H7 (cell line): Measurements from ENCODE around the gene PNLIPRP3. TPM values are rescaled to one million over a fixed set of nuclear protein-coding genes. Genes with fewer than 3 reads are reported as not detected.

Source experiments
- DNase-seq: peaks from one replicate; pipeline ENCODE4 v3.0.0; 2012
- H3K27me3 ChIP-seq: 2 replicates; pipeline ENCODE4 v1.6.0; 2011; ENCODE audit warnings: mild to moderate bottlenecking, low read length; ENCODE audit not compliant: control insufficient read depth, insufficient read depth
- H3K36me3 ChIP-seq: replicated peaks from 2 replicates; pipeline ENCODE4 v1.5.1; 2011; ENCODE audit warnings: low read length; ENCODE audit not compliant: control insufficient read depth, insufficient read depth
- H3K4me3 ChIP-seq: 2 replicates; pipeline ENCODE4 v1.5.1; 2011; ENCODE audit warnings: low read depth, mild to moderate bottlenecking, control low read depth, low read length, moderate library complexity; ENCODE audit not compliant: insufficient read depth
- total RNA-seq: library from RNA; depleted of rRNA; stranded (reverse); fragments of >200 nt; shearing (Covaris generic); gene quantifications from 2 replicates; pipeline ENCODE4 v1.2.3, GENCODE V29; 2014

PNLIPRP3 gene
- total RNA-seq, 1 experiment from 2014 or later = not detected

DNA sequence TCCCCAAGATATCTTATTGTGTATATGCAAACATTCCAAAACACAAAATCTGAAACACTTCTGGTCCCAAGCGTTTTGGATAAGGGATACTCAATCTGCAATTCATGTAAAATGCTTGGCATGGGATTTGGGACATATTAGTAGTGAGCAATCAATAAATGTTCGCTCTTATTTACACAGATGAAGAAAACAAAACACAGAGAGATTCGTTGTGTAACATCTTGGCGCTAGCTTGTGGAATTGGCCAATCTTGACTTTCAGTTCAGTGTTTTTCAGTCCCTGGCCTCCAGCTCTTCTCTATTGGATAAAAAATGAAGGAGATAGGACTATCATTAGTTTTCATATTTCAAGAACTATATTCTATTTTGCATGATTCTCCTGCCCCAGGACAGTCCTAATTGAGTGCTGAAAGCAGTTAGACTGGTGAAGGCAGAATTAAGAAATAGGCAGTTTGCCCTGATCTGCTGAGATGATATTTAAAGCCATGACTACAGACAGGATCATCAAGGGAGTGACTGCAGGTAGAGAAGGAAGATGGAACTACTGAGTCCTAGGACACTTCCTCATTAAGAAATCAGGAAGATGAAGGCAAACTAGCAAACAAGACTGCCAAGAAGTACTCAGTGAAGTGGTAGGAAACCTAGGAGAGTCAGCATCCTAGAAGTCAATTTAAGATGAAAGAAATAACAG lies 1.8 kb downstream of the PNLIPRP3 start:
- no peaks in the 10 kb centered on the region for H3K27me3 ChIP-seq
- no peak overlapping the region for H3K4me3 ChIP-seq
- DNase-seq = no peak
- H3K36me3 ChIP-seq = no peaks in the 10 kb centered on the region

DNA sequence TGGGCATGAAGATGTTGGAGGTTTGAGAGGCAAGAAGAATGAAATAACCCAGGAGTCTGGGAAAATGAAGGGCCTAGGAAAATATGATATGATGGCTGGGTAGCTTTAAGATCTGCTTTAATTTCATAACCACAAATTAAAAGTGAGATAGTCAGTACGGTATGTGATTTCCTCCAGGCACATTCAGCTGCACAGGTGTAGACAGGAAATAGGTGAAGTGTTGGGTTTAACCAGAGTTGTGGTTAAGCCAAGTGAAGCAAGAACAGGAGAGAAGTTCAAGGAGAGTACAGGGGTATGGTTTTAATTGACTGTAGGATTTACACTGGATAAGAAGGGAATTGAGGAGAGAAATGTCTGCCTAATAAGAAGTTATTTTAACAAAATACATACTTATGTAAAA lies 2.6 kb downstream of the PNLIPRP3 start:
- H3K36me3 ChIP-seq = no peaks in the 10 kb centered on the region
- DNase-seq = no peak

DNA sequence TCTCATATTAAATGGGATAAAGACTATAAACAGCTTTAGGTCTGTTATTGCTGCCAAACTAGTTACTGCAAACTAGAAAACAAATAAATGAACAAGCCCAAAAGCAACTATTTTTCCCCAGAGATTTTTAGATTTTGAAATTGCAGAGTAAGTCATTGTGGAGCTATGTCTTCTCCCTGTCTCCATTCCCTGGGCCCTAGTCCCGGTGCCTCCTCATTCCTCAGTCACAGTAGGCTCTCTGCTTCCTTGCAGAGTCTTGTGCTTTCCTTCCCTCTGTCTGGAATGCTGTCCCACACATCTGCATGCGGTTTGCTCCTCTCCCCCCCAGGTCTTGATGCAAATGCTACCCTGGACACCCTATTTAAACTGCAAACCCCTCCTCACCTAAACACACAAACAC lies 4.0 kb downstream of the PNLIPRP3 start:
- no peaks in the 10 kb centered on the region for H3K27me3 ChIP-seq
- H3K4me3 ChIP-seq = no peak overlapping the region
- no peak for DNase-seq
- no peaks in the 10 kb centered on the region for H3K36me3 ChIP-seq

More for the DNA sequence above, 2.6 kb downstream of the PNLIPRP3 start:
- no peak overlapping the region for H3K4me3 ChIP-seq
- no peaks in the 10 kb centered on the region for H3K27me3 ChIP-seq

DNA sequence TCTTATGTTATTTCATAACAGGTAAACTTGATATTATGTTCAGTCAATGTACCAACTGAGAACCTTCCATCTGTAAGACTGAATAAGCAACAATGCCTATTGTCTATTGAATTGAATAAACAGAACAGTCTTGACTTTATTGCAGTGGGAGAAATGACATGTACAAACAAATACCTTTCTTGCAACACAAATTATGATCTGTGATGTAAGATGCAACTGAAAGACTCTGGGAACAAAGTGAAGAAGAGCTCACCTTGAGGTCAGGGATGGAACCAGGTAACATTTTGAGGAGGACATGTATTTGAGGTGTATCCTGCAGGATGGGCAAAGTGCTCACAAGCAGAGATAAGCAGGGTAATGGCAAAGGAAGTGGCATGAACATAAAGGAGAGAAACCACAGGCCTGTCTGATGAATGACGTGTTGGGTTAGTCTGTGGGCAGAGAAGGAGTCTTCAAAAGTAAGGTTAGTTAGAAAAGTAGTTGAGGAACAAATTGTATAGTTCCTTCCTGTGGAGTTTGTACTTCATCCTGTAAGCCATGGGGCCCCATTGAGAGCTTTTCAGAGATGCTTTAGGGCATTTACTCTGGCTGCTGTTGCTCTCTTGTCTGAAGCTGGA lies 9.5 kb downstream of the PNLIPRP3 start:
- Histone ChIP-seq H3K4me3 (no peak overlapping the region), H3K36me3 (no peaks in the 10 kb centered on the region), H3K27me3 (no peaks in the 10 kb centered on the region)
- DNase-seq = no peak

DNA sequence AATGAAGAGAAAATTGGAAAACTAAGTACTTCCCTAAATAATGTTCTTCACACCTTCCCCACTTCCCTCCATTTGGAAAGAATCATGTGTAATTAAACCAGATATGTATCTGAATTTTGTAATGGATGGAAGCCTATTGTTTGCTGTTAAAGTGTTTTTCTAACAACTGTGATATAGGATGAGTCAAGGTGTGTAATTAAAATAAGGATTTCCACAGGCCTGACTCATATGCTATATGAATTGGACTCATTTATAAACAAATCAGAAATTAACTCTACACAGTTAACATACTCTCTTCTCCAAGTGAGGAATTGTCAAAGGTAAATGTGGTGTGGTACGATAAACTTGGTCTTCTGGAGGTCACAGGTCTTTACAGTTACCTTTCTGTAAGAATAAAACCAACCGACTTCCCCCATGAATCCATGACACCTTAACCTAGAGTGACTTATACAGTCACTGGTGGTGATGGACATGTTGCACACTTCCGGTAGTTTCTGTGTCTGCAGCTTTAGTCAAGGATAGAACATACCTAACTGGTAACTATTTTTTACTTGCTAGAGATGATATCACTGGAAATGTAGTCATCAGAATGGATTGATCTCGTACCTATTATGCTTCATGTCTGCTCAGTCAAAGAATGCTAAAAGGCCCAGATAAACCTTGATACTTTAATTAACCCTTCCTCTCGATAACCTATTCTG lies 12.8 kb downstream of the PNLIPRP3 start:
- DNase-seq = no peak
- H3K27me3 ChIP-seq = no peaks in the 10 kb centered on the region
- H3K4me3 ChIP-seq = no peak overlapping the region
- no peaks in the 10 kb centered on the region for H3K36me3 ChIP-seq

DNA sequence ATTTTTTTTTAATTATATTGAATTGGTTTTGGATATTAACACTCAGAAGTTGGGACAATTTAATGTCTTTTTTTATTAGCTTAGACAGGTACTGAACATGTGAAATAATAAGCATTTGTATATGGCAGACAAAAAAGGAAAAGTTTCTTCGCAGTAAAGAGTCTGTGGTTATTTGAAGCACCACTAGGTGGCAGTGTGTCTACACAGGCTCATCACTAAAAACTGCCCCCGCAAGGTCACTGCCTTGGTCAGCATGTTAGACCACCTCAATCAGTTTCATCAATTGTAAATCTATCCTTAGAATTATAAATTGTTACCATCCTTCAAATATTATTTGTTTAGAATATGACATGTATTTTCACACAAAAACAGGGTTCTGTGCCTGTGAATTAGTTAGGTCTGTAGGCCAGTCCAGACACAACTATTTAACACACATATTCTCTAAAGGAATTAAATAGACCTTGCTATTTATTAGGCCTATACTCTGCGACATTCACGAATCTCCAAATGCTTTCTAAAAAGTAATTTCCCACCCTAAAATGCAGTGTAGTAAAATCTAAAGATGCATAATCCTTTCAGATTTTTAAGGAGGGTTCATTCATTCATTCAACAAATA lies 17.0 kb downstream of the PNLIPRP3 start:
- H3K27me3 ChIP-seq = no peaks in the 10 kb centered on the region

DNA sequence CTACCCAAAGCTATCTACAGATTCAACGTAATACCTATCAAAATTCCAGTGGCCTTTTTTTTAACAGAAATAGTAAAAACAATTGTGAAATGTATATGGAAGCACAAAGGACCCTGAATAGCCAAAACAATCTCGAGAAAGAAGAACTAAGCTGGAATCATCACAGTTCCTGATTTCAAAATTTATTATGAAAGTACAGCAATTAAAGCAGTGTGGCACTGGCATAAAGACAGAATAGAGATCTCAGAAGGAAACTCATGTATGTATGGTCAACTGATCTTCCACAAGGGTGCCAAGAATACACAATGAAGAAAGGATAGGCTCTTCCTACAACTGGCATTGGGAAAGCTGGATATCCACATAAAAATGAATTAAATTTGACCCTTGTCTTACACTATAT lies 23.2 kb downstream of the PNLIPRP3 start:
- Histone ChIP-seq H3K27me3 (no peaks in the 10 kb centered on the region), H3K36me3 (no peaks in the 10 kb centered on the region), H3K4me3 (no peak overlapping the region)
- no peak for DNase-seq

More for the DNA sequence above, 17.0 kb downstream of the PNLIPRP3 start:
- no peaks in the 10 kb centered on the region for H3K36me3 ChIP-seq
- DNase-seq = peak; percentile 56
- no peak overlapping the region for H3K4me3 ChIP-seq

DNA sequence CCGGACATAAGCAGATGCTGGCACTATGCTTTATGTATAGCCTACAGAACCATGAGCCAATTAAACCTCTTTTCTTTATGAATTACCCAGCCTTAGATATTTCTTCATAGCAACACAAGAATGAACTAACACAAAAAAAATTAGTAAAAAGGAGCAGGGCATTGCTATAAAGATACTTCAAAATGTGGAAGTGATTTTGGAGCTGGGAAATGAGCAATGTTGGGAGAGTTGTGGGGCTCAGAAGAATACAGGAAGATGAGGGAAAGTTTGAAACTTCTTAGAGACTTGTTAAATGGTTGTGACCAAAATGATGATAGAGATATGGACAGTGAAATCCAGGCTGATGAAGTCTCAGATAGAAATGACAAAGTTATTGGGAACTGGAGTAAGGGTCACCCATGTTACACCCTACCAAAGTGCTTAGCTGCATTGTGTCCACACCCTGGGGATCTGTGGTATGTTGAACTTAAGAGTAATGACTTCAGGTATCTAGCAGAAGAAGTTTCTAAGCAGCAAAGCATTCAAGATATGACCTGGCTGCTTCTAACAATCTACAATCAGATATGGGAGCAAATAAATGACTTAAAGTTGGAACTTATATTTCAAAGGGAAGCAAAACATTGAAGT lies 24.2 kb downstream of the PNLIPRP3 start:
- Histone ChIP-seq H3K4me3 (no peak overlapping the region), H3K27me3 (no peaks in the 10 kb centered on the region), H3K36me3 (no peaks in the 10 kb centered on the region)
- DNase-seq = no peak

DNA sequence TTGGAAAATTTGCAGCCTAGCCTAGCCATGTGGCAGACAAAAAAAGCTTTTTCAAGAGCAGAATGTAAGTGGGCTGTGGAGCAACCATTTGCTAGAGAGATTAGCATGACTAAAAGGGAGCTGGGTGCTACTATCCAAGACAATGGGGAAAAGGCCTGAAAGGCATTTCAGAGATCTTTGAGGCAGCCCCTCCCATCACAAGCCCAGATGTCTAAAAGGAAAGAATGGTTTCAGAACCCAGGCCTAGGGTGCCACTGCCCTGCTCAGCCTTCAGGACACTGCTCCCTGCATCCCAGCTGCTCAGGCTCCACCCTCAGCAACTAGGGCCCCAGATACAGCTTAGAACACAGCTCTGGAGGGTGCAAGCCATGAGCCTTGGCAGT lies 24.7 kb downstream of the PNLIPRP3 start:
- no peaks in the 10 kb centered on the region for H3K27me3 ChIP-seq
- H3K4me3 ChIP-seq = no peak overlapping the region
- DNase-seq = peak; percentile 19
- H3K36me3 ChIP-seq = no peaks in the 10 kb centered on the region

DNA sequence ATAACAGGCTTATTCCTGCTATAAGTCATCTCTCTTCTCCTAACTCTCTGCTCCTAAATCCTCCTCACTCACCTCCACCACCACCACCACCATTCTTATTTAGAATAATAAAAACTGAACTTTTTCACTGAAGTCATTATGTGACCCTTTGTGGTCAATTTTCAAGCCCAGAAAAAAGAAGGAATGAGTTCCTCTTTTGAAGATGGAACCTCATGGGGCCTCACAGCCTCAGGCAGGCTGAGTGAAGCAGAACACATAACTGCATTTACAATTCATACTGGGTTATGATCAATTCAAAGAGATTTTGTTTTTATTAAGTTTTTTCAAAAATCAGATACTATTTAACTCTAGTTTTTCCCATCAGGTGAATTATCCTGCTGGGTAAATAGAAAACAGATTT lies 29.8 kb downstream of the PNLIPRP3 start:
- H3K4me3 ChIP-seq = no peak overlapping the region
- H3K36me3 ChIP-seq = no peaks in the 10 kb centered on the region
- DNase-seq = no peak
- no peaks in the 10 kb centered on the region for H3K27me3 ChIP-seq

DNA sequence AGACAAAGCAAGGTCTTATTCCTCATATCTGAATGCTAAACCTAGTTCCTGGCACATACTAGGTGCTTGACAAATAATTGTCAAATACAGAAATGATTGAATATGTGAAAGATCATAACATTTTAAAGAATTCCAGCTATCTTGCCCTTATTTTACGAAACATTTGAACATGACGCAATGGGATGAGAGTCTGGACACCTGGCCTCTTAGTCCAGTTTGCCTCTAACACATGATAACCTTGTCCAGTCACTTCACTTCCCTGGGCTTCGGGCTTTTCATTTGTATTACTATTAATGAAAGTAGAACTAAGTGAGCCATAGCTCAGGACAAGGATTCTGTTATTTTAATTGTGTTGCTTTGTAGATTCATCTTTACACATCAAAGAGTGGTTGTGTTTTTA lies 32.6 kb downstream of the PNLIPRP3 start:
- Histone ChIP-seq H3K27me3 (no peaks in the 10 kb centered on the region), H3K36me3 (no peaks in the 10 kb centered on the region), H3K4me3 (no peak overlapping the region)
- DNase-seq = no peak

DNA sequence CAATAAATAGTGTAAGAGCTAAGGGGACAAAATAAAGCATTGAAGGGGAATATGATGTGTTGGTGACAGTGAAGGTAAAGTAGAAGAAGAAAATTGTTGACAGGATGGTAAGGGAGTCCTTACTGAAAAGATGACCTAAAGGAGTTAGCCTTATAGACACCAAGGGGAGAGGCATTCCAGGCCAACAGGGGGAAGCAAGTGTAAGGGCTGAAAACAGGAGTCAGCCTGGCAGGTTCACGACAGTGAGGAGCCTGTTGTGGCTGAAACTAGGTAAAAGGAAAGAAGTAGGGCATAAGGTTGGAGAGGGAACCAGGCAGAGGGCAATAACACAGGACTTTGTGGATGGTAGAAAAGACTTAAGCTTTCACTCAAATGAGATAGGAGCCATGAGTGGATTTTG lies 34.0 kb downstream of the PNLIPRP3 start:
- no peaks in the 10 kb centered on the region for H3K27me3 ChIP-seq
- no peak overlapping the region for H3K4me3 ChIP-seq
- DNase-seq = peak; percentile 47
- no peaks in the 10 kb centered on the region for H3K36me3 ChIP-seq

DNA sequence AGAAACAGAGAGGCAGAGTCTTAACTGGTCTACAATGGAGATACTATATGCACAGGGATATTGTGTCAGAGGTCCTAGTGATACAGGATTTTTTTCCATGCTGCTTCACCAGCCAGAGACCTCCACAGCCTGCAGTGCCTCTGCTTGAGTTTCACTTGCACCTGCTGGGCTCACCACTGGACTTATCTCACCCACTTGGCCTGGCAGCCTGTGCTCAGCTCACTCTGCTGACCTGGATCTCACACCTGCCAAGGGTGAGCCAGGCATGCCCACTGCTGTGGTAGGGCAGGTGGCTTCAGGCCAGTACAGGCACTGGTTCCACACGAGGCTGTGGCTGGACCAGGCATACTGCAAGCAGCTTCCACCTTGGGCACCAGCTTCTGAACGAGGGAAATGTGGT lies 36.6 kb downstream of the PNLIPRP3 start:
- Histone ChIP-seq H3K27me3 (no peaks in the 10 kb centered on the region), H3K4me3 (no peak overlapping the region), H3K36me3 (no peaks in the 10 kb centered on the region)
- no peak for DNase-seq

DNA sequence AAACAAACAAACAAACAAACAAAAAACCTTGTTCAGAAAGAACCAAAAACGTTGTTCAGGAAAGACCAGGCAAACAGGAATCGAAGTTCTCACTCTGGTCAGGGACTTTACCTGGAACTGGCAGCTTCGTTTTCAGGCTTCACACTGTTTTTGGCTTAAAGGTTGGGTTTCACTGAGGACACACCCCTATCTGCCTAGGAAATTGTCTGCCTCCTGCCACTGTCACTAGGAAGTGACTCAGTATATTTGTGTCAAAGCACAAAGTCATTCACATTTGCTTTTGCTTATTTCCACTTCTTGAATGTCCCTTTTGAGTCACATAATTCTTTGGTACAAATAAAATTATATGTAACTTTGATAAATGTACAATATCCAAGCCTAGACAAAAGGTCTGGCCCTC lies 37.9 kb downstream of the PNLIPRP3 start:
- Histone ChIP-seq H3K36me3 (no peaks in the 10 kb centered on the region), H3K4me3 (no peak overlapping the region), H3K27me3 (no peaks in the 10 kb centered on the region)
- no peak for DNase-seq
